CD14-positive monocyte (primary cell): Measurements from ENCODE around the gene TOR1A. TPM values are rescaled to one million over a fixed set of nuclear protein-coding genes. Genes with fewer than 3 reads are reported as not detected.

Experiments
- DNase-seq, 3 donors: peaks; one replicate each; pipeline ENCODE4 v3.0.0-alpha.2; 2011 to 2022
- H2AFZ ChIP-seq: 2 replicates; pipeline ENCODE4 v1.6.0; 2012; ENCODE audit warnings: mild to moderate bottlenecking, low read depth, low read length, inconsistent platforms; ENCODE audit not compliant: insufficient read depth, poor library complexity, severe bottlenecking
- H3K27ac ChIP-seq, 2 donors: 1 replicate in 1 of 2; 2 replicates in 1 of 2; pipeline ENCODE4 v1.5.1; 2012 to 2013; ENCODE audit warnings: low read length in 2 of 2, control low read depth in 1 of 2, inconsistent platforms in 1 of 2, low read depth in 1 of 2, mild to moderate bottlenecking in 1 of 2
- H3K27me3 ChIP-seq, 2 donors: one replicate each; pipeline versions ENCODE4 v1.6.0 to v1.6.1; 2011 to 2013; ENCODE audit warnings: low read length in 2 of 2; ENCODE audit not compliant: control insufficient read depth in 2 of 2, insufficient read depth in 2 of 2
- H3K36me3 ChIP-seq, 2 donors: replicated peaks in 1 of 2; 1 replicate in 1 of 2; 2 replicates in 1 of 2; pipeline versions ENCODE4 v1.5.1 to v1.6.1; 2012 to 2013; ENCODE audit warnings: low read length in 2 of 2, control low read depth in 1 of 2, inconsistent platforms in 1 of 2, mild to moderate bottlenecking in 1 of 2; ENCODE audit not compliant: insufficient read depth in 2 of 2, control insufficient read depth in 1 of 2
- H3K4me1 ChIP-seq, 2 donors: 1 replicate in 1 of 2; 2 replicates in 1 of 2; pipeline versions ENCODE4 v1.5.1 to v1.6.1; 2012 to 2013; ENCODE audit warnings: low read length in 2 of 2, control low read depth in 1 of 2, inconsistent platforms in 1 of 2, mild to moderate bottlenecking in 1 of 2, moderate library complexity in 1 of 2; ENCODE audit not compliant: insufficient read depth in 2 of 2, control insufficient read depth in 1 of 2
- H3K4me2 ChIP-seq: replicated peaks from 2 replicates; pipeline ENCODE3; 2012; ENCODE audit warnings: low read length, moderate library complexity, mild to moderate bottlenecking; ENCODE audit not compliant: poor library complexity, severe bottlenecking; ENCODE audit errors: extremely low read depth
- H3K4me3 ChIP-seq, 3 experiments: fragments of 200-600 bp in 1 of 3; sonication (generic) in 1 of 3; replicated peaks in 1 of 3; 1 replicate in 2 of 3; 2 replicates in 1 of 3; pipeline ENCODE4 v1.5.1; 2011 to 2013; ENCODE audit warnings: low read length in 3 of 3, mild to moderate bottlenecking in 3 of 3, control low read depth in 2 of 3, low read depth in 2 of 3, inconsistent platforms in 1 of 3, moderate library complexity in 1 of 3
- H3K79me2 ChIP-seq: 2 replicates; pipeline ENCODE4 v1.6.0; 2012; ENCODE audit warnings: mild to moderate bottlenecking, control low read depth, inconsistent platforms, low read length, moderate library complexity; ENCODE audit not compliant: insufficient read depth
- H3K9ac ChIP-seq: 2 replicates; pipeline ENCODE4 v1.6.0; 2017; ENCODE audit warnings: low read length, mild to moderate bottlenecking; ENCODE audit not compliant: insufficient read depth, poor library complexity, severe bottlenecking
- H3K9me3 ChIP-seq, 2 donors: replicated peaks in 1 of 2; 1 replicate in 1 of 2; 2 replicates in 1 of 2; pipeline versions ENCODE4 v1.5.1 to v1.6.1; 2012 to 2013; ENCODE audit warnings: low read length in 2 of 2, control low read depth in 1 of 2; ENCODE audit not compliant: control insufficient read depth in 1 of 2, insufficient read depth in 1 of 2
- H4K20me1 ChIP-seq: 2 replicates; pipeline ENCODE4 v1.6.0; 2012; ENCODE audit warnings: mild to moderate bottlenecking, low read length, control low read depth, moderate library complexity; ENCODE audit not compliant: insufficient read depth
- H3K27ac Mint-ChIP-seq, 7 donors: one replicate each; pipeline ENCODE4 v1.8.0; 2020; ENCODE audit warnings: mild to moderate bottlenecking in 7 of 7, mixed read lengths in 7 of 7, moderate library complexity in 6 of 7, inconsistent platforms in 2 of 7
- H3K27me3 Mint-ChIP-seq, 3 donors: one replicate each; pipeline ENCODE4 v1.8.0; 2021 to 2022; ENCODE audit warnings: low read depth in 3 of 3, mild to moderate bottlenecking in 3 of 3, mixed read lengths in 3 of 3, moderate library complexity in 3 of 3, inconsistent platforms in 1 of 3
- H3K36me3 Mint-ChIP-seq, 2 donors: one replicate each; pipeline ENCODE4 v1.8.0; 2020; ENCODE audit warnings: mixed read lengths in 2 of 2, inconsistent platforms in 1 of 2, mild to moderate bottlenecking in 1 of 2
- H3K4me1 Mint-ChIP-seq: one replicate; pipeline ENCODE4 v1.8.0; 2020; ENCODE audit warnings: mild to moderate bottlenecking, mixed read lengths
- H3K4me3 Mint-ChIP-seq, 2 donors: one replicate each; pipeline ENCODE4 v1.8.0; 2020; ENCODE audit warnings: mild to moderate bottlenecking in 2 of 2, mixed read lengths in 2 of 2, moderate library complexity in 1 of 2
- H3K9me3 Mint-ChIP-seq, 7 donors: one replicate each; pipeline ENCODE4 v1.8.0; 2020 to 2022; ENCODE audit warnings: mixed read lengths in 7 of 7, mild to moderate bottlenecking in 6 of 7, moderate library complexity in 6 of 7, inconsistent platforms in 2 of 7
- CTCF ChIP-seq: fragments of 200-600 bp; IDR thresholded peaks from one replicate; pipeline ENCODE4 v1.8.0; 2022; ENCODE audit warnings: antibody characterized with exemption, mild to moderate bottlenecking
- WGBS: methylation state at CpG from one replicate; pipeline ENCODE4 v1.1.5; 2013; ENCODE audit warnings: missing lambda C conversion rate; ENCODE audit not compliant: insufficient coverage; 5-methylcytosine and 5-hydroxymethylcytosine counted together
- intact Hi-C, 2 donors: fragments of 100-400 bp; cut with micrococcal nuclease; formaldehyde crosslinking; loops; one replicate each; pipeline versions ENCODE4 v1.15.0 to v1.15.1; 2023
- polyA plus RNA-seq, 3 donors: library from polyadenylated mRNA; depleted of rRNA in 1 of 3; unstranded in 2 of 3; stranded (reverse) in 1 of 3; fragments of 300-500 nt in 2 of 3; fragments of >200 nt in 1 of 3; fragmentation: Illumina TruSeq in 2 of 3; gene quantifications; 1 replicate in 2 of 3; 2 replicates in 1 of 3; pipeline ENCODE4 v1.2.3, GENCODE V29; 2012 to 2021

The TOR1A gene
- polyA plus RNA-seq, 3 donors = 41.2 to 95.3 (median 89.6) TPM

DNA sequence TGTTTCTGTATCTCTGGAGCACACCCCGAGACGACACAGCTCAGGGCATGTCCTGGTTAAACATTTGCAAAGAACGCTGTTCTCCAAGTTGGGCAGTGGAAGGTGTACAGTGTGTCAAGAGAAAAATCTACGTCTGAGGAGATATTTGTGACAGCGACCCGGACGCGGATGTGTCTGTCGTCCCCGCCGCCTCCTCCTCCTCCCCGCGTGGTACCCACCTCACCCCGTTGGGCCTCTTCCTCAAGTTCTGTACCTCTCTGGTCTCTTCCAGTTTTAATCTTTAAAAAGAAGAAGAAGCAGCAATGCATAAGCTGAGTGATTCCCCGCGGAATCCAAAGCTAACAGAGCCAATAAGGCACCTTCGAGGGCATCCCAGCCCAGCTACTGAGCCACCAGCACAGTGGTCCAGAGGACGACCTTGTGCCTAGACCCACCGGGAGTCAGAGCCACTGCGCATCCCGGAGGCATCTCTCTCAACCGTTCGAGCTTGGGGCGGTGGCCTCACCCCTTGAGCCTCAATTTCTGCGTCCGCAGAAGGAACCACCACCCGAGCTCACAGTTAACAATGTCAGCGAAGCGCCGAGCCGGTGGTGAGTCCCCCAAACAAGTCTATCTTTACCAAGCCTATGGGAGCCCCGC lies 10.7 kb upstream of the TOR1A start:
- Mint-ChIP-seq H3K4me1 (peaks cover 32% of the 10 kb centered on the region), H3K4me3 (peak overlapping the region; percentile 97 to 98), H3K27me3 (peaks cover 0 to 3% (median 1%) of the 10 kb centered on the region in 3 donors), H3K27ac (peak overlapping the region; percentile 95 to 98 (median 97)), H3K36me3 (peaks cover 34 to 45% of the 10 kb centered on the region in 2 donors), H3K9me3 (no peaks in the 10 kb centered on the region)
- peaks cover 34 to 41% of the 10 kb centered on the region in 2 donors for H3K36me3 ChIP-seq
- no peaks in the 10 kb centered on the region for H3K27me3 ChIP-seq
- peak; percentile 9 to 26 (median 19) for DNase-seq
- H3K27ac ChIP-seq = peak overlapping the region; percentile 87 to 94
- peak overlapping the region; percentile 84 for H2AFZ ChIP-seq
- WGBS = 4% methylated on average over 21 of the region's 32 CpGs
- H3K4me2 ChIP-seq = peak overlapping the region; percentile 97
- H4K20me1 ChIP-seq = peaks cover 14% of the 10 kb centered on the region
- peaks cover 20 to 26% of the 10 kb centered on the region in 2 donors for H3K4me1 ChIP-seq
- peaks cover 50% of the 10 kb centered on the region for H3K79me2 ChIP-seq
- intact Hi-C loops = loop anchor here in 1 of 2 donors (5.0 kb wide), 1 partner anchor 32 kb away; the partner anchor contains the start of gene TOR1B
- no peaks in the 10 kb centered on the region for H3K9me3 ChIP-seq
- TF ChIP-seq CTCF = no peak
- H3K9ac ChIP-seq = peak overlapping the region; percentile 91
- H3K4me3 ChIP-seq = peak overlapping the region; percentile 54 to 88 (median 87)

DNA sequence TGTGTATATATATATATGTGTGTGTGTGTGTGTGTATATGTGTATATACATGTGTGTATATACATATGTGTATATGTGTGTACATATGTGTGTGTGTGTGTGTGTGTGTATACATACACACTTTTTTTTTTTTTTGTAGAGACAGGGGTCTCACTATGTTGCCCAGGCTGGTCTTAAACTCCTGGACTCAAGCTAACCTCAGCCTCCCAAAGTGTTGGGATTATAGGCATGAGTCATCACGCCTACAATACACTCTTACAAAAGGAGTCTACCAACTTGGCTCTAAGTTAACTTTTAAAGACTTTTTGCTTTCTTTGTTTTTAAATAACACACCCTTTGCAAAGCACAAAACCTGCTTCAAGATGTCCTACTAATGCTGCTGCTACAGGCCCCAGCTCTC lies 9.0 kb upstream of the TOR1A start:
- H3K27ac Mint-ChIP-seq = no peak overlapping the region
- H3K36me3 ChIP-seq = peaks cover 50 to 57% of the 10 kb centered on the region in 2 donors
- no peaks in the 10 kb centered on the region for H3K9me3 Mint-ChIP-seq
- no peak overlapping the region for H3K9ac ChIP-seq
- H3K36me3 Mint-ChIP-seq = peaks cover 51 to 52% of the 10 kb centered on the region in 2 donors
- H3K4me1 ChIP-seq = peaks cover 20 to 26% of the 10 kb centered on the region in 2 donors
- no peak overlapping the region for H3K4me3 ChIP-seq
- H3K4me1 Mint-ChIP-seq = peaks cover 25% of the 10 kb centered on the region
- H3K27me3 ChIP-seq = no peaks in the 10 kb centered on the region
- intact Hi-C loops = no loop called here
- H3K9me3 ChIP-seq = no peaks in the 10 kb centered on the region
- no peak overlapping the region for H3K27ac ChIP-seq
- H3K4me3 Mint-ChIP-seq = no peak overlapping the region
- peaks cover 8% of the 10 kb centered on the region for H4K20me1 ChIP-seq
- H3K79me2 ChIP-seq = peaks cover 44% of the 10 kb centered on the region
- no peak overlapping the region for H2AFZ ChIP-seq
- WGBS = 100% methylated on average over 1 of the region's 1 CpG
- H3K4me2 ChIP-seq = no peak overlapping the region
- peaks cover 0 to 3% (median 1%) of the 10 kb centered on the region in 3 donors for H3K27me3 Mint-ChIP-seq
- DNase-seq = no peak
- no peak for TF ChIP-seq CTCF
